A549 (cell line): ENCODE data around the gene FGD2. TPM values are rescaled to one million over a fixed set of nuclear protein-coding genes. Genes with fewer than 3 reads are reported as not detected.

ENCODE experiments used
- EP300 ChIP-seq, 2 experiments: fragments of >200 bp; sonication (Bioruptor Twin); formaldehyde crosslinking; IDR thresholded peaks; 2 replicates in 1 of 2; 3 replicates in 1 of 2; pipeline ENCODE4 v1.6.1; 2016 to 2017
- ESRRA ChIP-seq: fragments of 150-350 bp; IDR thresholded peaks from 2 replicates; pipeline ENCODE4 v1.6.1; 2014; ENCODE audit warnings: mild to moderate bottlenecking, low read length, borderline replicate concordance
- FOXS1 ChIP-seq: fragments of 250-450 bp; sonication (Bioruptor Pico); IDR thresholded peaks from 2 replicates; pipeline ENCODE4 v1.5.0; 2020; ENCODE audit warnings: mild to moderate bottlenecking, moderate library complexity
- HEYL ChIP-seq: fragments of 250-450 bp; sonication (Bioruptor Pico); IDR thresholded peaks from 2 replicates; pipeline ENCODE4 v1.8.0; 2021; ENCODE audit warnings: mild to moderate bottlenecking, moderate library complexity
- HOXA7 ChIP-seq: fragments of 250-450 bp; sonication (Bioruptor Pico); IDR thresholded peaks from 2 replicates; pipeline ENCODE4 v1.5.0; 2020; ENCODE audit warnings: mild to moderate bottlenecking, moderate library complexity
- KDM1A ChIP-seq: fragments of 200-600 bp; sonication (generic); IDR thresholded peaks from 2 replicates; pipeline ENCODE4 v1.6.1; 2016; ENCODE audit warnings: low read depth, mild to moderate bottlenecking
- NPAS2 ChIP-seq: fragments of 250-450 bp; sonication (Bioruptor Pico); IDR thresholded peaks from 2 replicates; pipeline ENCODE4 v1.8.0; 2022; ENCODE audit warnings: mild to moderate bottlenecking, moderate library complexity, borderline replicate concordance
- POLR2A ChIP-seq: IDR thresholded peaks from 2 replicates; pipeline ENCODE4 v1.6.1; 2012; ENCODE audit warnings: mild to moderate bottlenecking, low read length
- POLR2AphosphoS2 ChIP-seq: conservative IDR thresholded peaks from 2 replicates; pipeline ENCODE4 v1.6.1; 2012; ENCODE audit warnings: low read length, improper control_type of control experiment, inconsistent platforms
- RAD21 ChIP-seq, 2 experiments: fragments of >200 bp in 1 of 2; sonication (Bioruptor Twin) in 1 of 2; formaldehyde crosslinking in 1 of 2; IDR thresholded peaks in 1 of 2; conservative IDR thresholded peaks in 1 of 2; 2 replicates in 1 of 2; 3 replicates in 1 of 2; pipeline ENCODE4 v1.6.1; 2012 to 2018; ENCODE audit warnings: inconsistent platforms in 1 of 2
- RARB ChIP-seq: fragments of 250-450 bp; sonication (Bioruptor Pico); IDR thresholded peaks from 2 replicates; pipeline ENCODE4 v1.8.0; 2021; ENCODE audit warnings: mild to moderate bottlenecking, moderate library complexity
- RFX5 ChIP-seq: fragments of 450-650 bp; IDR thresholded peaks from 2 replicates; pipeline ENCODE4 v1.7.1; 2014; ENCODE audit warnings: antibody characterized with exemption, mild to moderate bottlenecking, moderate library complexity
- ZC3H11A ChIP-seq: fragments of 450-650 bp; IDR thresholded peaks from 2 replicates; pipeline ENCODE4 v1.6.1; 2014; ENCODE audit warnings: antibody characterized with exemption, mild to moderate bottlenecking
- ZFP36 ChIP-seq: fragments of 450-650 bp; IDR thresholded peaks from 2 replicates; pipeline ENCODE4 v1.6.1; 2014; ENCODE audit warnings: borderline replicate concordance; ENCODE audit not compliant: partially characterized antibody
- polyA plus RNA-seq, 4 experiments: library from polyadenylated mRNA; depleted of rRNA in 3 of 4; stranded (reverse); fragments of >200 nt; fragmentation: RNase III in 1 of 4; extraction: RNeasy Plus Mini Kit Qiagen cat#74134 plus additional on column Dnase treatment in 1 of 4; gene quantifications; 2 replicates in 3 of 4; 3 replicates in 1 of 4; pipeline ENCODE4 v1.2.3, GENCODE V29; 2011 to 2017
- TF ChIP-seq, protein P1 (sequence below): fragments of 150-350 bp; IDR thresholded peaks from 2 replicates; pipeline ENCODE4 v1.6.1; 2014; ENCODE audit warnings: low read depth, mild to moderate bottlenecking, low read length
- TF ChIP-seq, protein P2 (sequence below): fragments of >200 bp; sonication (Bioruptor Twin); formaldehyde crosslinking; IDR thresholded peaks from 3 replicates; pipeline ENCODE4 v1.6.1; 2016
- TF ChIP-seq, protein P3 (sequence below): fragments of >200 bp; sonication (Bioruptor Twin); formaldehyde crosslinking; IDR thresholded peaks from 3 replicates; pipeline ENCODE4 v1.5.1; 2016
- TF ChIP-seq, protein P4 (sequence below): fragments of 200-600 bp; sonication (generic); IDR thresholded peaks from 2 replicates; pipeline ENCODE4 v1.6.1; 2016; ENCODE audit warnings: antibody characterized with exemption, mild to moderate bottlenecking, moderate library complexity

Gene FGD2
- polyA plus RNA-seq, 2 of the 4 experiments (the other 2 are of a cell fraction) = not detected

DNA sequence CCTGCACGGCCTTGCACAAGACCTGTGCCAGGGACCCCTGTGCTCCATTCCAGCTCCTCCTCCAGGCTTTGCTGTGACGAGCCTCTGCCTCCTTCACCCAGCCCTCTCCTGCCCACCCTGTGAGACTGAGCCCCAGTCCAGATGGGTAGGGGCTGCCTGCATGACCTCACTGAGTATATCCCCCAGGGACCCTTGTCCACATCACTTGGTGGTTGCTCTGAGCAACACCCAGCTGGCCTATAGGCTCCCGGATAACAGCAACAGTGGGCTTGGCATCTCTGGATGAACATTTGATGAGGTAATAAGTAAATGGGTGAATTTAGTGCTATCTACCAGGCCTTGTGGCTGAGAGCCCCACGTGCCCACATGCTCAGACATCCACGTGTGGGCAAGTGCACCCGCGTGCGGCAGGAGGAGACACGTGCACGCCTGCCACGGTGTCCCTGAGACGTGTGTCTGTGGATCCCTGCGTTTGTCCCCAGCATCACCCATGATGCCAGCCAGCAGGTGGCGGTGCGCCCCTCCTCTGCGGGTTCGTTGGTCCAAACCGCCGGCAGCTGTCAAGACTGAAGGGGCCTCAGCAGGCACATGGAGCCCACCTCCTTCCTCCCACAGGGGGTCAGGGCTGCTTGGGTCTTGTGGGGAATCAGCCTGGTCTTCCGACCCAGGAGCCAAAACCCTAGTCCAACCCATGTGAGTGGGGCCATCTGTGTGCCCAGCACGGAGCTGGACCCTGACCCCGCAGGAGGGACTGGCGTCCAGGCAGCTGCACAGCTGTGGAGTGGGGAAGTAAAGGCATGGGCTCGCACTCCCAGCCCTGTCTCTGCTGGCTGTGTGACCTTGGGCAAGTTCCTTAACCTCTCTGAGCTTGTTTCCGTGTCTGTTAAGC lies 45.9 kb downstream of the FGD2 start (continued):
- TF ChIP-seq, protein P1, sequence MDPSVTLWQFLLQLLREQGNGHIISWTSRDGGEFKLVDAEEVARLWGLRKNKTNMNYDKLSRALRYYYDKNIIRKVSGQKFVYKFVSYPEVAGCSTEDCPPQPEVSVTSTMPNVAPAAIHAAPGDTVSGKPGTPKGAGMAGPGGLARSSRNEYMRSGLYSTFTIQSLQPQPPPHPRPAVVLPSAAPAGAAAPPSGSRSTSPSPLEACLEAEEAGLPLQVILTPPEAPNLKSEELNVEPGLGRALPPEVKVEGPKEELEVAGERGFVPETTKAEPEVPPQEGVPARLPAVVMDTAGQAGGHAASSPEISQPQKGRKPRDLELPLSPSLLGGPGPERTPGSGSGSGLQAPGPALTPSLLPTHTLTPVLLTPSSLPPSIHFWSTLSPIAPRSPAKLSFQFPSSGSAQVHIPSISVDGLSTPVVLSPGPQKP = no peak
- no peak for TF ChIP-seq ESRRA
- TF ChIP-seq HOXA7 (CRISPR knock-in tag) = no peak
- no peak for TF ChIP-seq FOXS1 (CRISPR knock-in tag)
- TF ChIP-seq EP300 (IDR thresholded peaks at IDR 0.05) = no peak
- no peak for TF ChIP-seq POLR2AphosphoS2
- no peak for TF ChIP-seq HEYL (CRISPR knock-in tag)
- no peak for TF ChIP-seq RARB (CRISPR knock-in tag)
- TF ChIP-seq NPAS2 (CRISPR knock-in tag) = peak; percentile 84
- TF ChIP-seq, protein P2, sequence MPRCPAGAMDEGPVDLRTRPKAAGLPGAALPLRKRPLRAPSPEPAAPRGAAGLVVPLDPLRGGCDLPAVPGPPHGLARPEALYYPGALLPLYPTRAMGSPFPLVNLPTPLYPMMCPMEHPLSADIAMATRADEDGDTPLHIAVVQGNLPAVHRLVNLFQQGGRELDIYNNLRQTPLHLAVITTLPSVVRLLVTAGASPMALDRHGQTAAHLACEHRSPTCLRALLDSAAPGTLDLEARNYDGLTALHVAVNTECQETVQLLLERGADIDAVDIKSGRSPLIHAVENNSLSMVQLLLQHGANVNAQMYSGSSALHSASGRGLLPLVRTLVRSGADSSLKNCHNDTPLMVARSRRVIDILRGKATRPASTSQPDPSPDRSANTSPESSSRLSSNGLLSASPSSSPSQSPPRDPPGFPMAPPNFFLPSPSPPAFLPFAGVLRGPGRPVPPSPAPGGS = no peak
- no peak for TF ChIP-seq POLR2A
- peak; percentile 75 for TF ChIP-seq ZFP36
- TF ChIP-seq KDM1A = no peak; the same call in 1 of the 2 replicates
- TF ChIP-seq, protein P3, sequence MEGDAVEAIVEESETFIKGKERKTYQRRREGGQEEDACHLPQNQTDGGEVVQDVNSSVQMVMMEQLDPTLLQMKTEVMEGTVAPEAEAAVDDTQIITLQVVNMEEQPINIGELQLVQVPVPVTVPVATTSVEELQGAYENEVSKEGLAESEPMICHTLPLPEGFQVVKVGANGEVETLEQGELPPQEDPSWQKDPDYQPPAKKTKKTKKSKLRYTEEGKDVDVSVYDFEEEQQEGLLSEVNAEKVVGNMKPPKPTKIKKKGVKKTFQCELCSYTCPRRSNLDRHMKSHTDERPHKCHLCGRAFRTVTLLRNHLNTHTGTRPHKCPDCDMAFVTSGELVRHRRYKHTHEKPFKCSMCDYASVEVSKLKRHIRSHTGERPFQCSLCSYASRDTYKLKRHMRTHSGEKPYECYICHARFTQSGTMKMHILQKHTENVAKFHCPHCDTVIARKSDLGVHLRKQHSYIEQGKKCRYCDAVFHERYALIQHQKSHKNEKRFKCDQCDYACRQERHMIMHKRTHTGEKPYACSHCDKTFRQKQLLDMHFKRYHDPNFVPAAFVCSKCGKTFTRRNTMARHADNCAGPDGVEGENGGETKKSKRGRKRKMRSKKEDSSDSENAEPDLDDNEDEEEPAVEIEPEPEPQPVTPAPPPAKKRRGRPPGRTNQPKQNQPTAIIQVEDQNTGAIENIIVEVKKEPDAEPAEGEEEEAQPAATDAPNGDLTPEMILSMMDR = peak; percentile 80
- no peak for TF ChIP-seq RFX5
- TF ChIP-seq, protein P4, sequence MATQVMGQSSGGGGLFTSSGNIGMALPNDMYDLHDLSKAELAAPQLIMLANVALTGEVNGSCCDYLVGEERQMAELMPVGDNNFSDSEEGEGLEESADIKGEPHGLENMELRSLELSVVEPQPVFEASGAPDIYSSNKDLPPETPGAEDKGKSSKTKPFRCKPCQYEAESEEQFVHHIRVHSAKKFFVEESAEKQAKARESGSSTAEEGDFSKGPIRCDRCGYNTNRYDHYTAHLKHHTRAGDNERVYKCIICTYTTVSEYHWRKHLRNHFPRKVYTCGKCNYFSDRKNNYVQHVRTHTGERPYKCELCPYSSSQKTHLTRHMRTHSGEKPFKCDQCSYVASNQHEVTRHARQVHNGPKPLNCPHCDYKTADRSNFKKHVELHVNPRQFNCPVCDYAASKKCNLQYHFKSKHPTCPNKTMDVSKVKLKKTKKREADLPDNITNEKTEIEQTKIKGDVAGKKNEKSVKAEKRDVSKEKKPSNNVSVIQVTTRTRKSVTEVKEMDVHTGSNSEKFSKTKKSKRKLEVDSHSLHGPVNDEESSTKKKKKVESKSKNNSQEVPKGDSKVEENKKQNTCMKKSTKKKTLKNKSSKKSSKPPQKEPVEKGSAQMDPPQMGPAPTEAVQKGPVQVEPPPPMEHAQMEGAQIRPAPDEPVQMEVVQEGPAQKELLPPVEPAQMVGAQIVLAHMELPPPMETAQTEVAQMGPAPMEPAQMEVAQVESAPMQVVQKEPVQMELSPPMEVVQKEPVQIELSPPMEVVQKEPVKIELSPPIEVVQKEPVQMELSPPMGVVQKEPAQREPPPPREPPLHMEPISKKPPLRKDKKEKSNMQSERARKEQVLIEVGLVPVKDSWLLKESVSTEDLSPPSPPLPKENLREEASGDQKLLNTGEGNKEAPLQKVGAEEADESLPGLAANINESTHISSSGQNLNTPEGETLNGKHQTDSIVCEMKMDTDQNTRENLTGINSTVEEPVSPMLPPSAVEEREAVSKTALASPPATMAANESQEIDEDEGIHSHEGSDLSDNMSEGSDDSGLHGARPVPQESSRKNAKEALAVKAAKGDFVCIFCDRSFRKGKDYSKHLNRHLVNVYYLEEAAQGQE = no peak
- no peak for TF ChIP-seq ZC3H11A
- TF ChIP-seq RAD21 (conservative IDR thresholded peaks at IDR 0.05 in 1 of 2, IDR thresholded peaks at IDR 0.05 in 1 of 2) = peak; percentile 95 to 96
